ENCODE data around the gene PLEKHA8.

GRCh38 chr7:30027065-30027456, 1.2 kb upstream of the PLEKHA8 start:
- TF ChIP-seq CTCF (IDR thresholded peaks at IDR 0.05) (no peak), POLR2A (IDR thresholded peaks at IDR 0.05) (no peak)
